Pulmonary artery endothelial cell (primary cell): Measurements from ENCODE around the gene ARHGAP30. TPM values are rescaled to one million over a fixed set of nuclear protein-coding genes. Genes with fewer than 3 reads are reported as not detected.
"Not testable (repeated sequence)": the region's sequence is repeated elsewhere in the genome, so short reads cannot be mapped to it uniquely, and the experiment has no call there.

ENCODE experiments used
- DNase-seq: peaks from one replicate; pipeline ENCODE4 v3.0.0-alpha.2; 2011; ENCODE audit warnings: low read depth, low spot score
- total RNA-seq: library from RNA; depleted of rRNA; stranded (reverse); fragments of >200 nt; gene quantifications from 2 replicates; pipeline ENCODE4 v1.2.3, GENCODE V29; 2014

The ARHGAP30 gene
- total RNA-seq, 1 donor from 2014 or later: not detected

DNA sequence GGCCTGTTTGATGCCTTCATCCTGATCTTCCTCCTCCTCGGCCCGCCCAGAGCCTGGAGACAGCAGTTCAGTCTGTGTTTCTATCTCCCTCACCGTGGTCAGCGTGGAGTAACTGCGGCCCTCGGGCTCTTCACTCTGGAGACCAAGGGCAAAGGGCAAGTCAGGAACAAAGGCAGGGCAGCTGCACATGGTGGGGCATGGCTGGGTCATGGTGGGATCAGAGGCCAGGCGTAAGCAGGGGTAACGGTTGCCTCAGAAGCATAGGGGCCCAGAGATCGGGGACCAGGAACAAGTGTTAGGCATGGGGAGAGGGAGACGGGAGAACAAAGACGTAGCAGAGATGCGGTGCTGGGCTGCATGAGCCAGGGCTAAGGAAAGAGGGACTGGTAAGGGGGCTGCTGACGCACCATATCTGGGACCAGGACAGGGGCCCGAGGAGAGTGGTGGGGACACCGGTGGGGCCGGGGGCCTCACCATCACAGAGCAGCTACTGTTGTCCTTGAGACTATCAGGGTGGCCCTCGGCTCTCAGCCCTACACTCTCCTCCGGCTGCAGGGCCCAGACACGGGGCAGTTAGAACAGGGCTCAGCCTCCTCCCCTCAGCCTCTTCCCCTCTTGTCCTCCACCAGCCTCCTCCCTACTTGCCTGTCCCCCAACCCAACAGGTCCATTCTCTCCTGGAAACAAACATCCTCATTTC, 3.2 kb upstream of the ARHGAP30 start:
- no peak for DNase-seq

DNA sequence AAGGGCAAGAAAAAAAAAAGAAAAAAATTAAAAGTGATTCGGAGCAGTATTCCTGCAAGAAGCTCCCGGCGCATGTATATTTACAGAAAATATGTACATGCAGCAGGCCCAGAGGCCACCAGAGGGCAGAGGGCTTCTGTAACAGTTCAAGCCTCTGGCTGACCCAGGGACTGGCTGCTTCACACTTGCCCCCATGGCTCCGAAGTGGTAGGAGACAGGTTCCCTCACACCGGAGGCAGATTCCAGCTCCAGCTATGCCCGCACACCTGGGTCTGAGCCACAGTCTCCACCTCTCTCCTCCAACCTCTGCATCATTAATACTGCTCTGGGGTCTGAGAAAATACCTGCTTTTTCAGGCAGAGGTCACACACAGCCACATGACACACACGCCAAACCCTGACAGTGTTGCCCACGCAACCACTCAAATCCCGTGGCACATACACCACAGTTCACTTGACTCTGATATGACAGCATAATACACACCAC, 2.2 kb upstream of the ARHGAP30 start:
- no peak for DNase-seq

DNA sequence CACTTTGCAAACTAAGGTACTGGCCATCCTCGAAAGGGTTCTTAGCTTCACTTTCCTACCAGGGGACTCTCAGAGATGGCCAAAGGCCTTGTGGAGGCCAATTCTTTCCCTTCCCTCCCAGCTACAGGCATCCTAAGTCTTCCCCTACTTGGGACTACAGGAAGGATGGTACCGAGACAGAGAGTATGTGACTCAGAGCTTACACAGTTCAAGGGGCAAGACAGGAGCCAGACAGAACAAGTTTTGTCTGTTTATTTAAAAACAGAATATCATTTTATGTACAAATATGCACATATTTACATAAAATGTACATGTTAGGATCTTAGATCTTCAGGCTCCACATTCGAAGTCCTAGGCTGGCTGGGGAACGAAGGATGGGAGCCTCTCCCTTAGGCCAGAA, 1.1 kb upstream of the ARHGAP30 start:
- DNase-seq: no peak

DNA sequence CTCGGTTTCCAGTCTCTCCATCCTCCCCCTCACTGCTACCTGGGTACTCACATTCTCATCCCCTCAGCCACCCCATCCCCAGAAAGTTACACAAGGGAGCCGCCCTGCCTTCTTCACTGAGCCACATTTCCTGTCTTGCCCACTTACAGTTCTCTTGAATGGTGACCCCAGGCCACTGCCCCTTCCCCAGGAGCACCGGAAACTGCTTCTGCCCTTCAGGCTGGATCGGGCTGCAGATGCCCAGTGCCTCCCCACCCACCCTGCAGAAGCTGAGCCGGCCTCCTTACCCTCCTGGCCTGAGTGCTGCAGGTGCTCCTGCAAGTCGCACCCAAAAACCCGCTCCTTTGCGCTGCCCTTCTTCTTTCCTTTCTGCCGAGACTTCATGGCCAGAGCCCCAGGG, 450 bp downstream of the ARHGAP30 start:
- DNase-seq: no peak

DNA sequence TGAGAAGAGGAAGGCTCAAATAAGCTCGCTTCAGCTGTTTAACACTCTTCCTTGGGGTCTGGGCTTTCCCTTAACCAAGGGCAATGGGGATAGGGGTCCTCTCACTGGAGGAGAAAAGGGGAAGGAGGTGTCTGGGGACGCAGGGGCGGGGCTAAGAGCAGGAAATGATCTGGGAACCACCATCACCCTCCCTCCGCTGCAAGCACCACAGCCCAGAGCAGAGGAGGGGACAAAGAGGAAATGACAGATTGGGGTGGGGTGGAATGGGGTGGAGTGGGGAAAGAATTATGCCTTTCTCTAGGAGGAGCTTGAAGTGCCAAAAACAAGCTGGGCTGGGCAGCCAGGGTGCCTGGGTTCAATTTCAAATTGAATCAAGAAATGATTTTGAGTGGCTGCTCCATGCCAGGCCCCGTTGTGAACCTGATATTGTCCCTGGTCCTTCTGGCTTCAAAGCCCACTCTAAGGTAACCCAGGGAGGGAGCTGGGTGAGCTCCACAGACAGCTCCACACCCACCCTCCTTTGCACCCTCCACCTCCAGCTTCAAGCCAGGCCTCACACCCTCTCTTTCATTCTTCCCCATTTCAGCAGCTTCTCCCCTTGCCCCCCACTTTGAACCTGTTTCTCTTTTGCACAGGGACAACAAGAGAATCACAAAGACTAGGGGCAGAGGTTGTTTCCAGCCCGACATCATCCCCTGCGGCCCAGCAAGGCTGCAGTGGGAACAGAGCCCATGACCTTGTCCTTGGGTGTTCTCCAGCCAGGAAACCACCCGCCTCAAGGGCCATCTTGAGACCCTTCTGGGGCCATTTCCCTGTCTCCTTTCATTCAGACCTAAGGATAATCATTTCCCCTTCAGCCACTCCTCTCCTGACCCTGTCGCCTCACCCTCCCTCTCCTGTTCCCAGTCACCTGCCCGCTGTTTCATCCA, 1.1 kb downstream of the ARHGAP30 start:
- no peak for DNase-seq

DNA sequence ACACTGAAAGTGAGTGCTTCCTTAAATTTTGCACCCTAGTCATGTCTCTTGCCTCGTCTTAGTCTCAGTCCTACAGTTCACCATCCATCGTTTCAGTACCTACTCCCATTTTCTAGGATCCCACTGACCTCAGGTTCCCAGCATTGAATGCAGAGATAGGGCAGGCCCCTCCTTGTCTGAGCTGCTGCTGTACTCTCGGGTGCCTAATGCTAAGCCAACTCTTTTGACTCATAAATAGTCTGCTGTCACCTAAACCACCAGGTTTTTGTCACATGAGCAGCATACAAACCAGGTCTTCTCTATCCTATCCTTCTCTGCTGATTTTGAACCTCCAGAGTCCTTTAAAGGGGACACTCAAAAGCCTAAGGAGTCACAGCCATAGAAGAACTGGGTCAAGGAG, 3.0 kb downstream of the ARHGAP30 start:
- no peak for DNase-seq

DNA sequence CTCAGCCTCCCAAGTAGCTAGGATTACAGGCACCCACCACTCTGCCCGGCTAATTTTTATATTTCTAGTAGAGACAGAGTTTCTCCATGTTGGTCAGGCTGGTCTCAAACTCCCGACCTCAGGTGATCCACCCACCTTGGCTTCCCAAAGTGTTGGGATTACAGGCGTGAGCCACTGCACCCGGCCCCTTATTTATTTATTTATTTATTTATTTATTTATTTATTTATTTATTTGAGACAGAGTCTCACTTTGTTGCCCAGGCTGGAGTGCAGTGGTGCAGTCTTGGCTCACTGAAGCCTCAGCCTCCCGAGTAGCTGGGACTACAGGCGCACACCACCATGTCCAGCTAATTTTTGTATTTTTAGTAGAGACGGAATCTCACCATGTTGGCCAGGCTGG, 4.0 kb downstream of the ARHGAP30 start:
- not testable (repeated sequence) for DNase-seq

DNA sequence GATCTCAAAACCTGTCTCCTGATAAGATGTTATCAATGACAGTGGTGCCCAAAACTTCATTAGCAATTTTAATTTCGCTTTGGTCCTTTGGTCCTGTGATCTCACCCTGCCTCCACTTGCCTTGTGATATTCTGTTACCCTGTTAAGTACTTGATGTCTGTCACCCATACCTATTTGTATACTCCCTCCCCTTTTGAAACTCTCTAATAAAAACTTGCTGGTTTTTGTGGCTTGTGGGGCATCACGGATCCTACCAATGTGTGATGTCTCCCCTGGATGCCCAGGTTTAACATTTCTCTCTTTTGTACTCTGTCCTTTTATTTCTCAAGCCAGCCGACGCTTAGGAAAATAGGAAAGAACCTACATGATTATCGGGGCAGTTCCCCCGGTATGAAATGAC, 5.8 kb downstream of the ARHGAP30 start:
- not testable (repeated sequence) for DNase-seq

DNA sequence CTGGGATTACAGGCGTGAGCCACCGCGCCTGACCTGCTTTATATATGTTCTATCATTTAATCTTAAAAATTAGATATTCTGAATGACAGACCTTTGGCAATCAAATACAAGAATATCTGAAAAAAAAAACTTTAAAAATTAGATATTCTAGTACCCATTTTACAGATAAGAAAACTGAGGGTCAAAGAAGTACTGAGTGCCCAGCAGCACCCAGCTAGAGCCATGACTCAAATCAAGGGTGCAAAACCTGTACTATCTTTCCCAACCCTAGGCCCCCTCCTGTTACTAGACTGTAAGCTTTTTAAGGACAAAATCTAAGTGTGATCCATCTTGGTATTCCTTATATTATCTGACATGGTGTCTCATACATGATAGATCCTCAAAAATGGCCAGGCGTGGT, 8.3 kb downstream of the ARHGAP30 start:
- DNase-seq: no peak

DNA sequence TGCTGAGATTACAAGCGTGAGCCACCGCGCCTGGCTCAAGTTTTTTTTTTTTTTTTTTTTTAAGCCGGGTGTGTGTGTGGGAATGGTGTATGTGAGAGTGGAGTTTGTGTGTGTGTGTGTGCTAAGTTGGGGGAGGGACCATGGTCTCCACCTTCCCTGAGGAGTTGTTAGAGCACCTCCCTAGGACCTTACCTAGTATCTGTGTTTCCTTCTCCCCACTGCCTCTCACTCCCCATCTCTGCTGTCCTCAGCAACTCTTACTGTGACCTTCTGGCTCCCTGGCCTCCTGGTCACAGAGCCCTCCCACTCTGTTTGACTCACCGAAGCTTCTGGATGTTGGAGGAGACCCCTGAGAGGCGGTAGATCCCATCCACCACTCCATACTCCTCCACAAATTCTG, 10.4 kb downstream of the ARHGAP30 start:
- no peak for DNase-seq

DNA sequence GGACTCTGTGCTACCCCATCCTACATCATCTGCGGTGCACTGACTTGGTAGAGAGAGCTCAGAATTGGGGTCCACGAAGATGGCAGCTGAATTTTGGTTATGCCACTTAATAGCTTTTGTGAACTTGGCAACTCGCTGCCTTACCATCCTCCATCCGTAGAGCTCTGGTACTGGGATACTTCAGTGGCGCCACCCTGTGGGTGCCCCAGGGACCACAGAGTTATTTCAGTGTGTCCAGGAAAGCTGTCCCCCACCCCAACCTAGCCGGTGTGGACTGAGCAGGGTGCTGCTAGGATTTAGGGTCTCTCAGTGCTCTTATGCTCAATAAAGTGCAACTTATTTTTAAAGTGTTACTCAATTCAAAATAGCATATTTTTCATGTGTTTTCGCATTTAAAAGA, 14.9 kb downstream of the ARHGAP30 start:
- no peak for DNase-seq

DNA sequence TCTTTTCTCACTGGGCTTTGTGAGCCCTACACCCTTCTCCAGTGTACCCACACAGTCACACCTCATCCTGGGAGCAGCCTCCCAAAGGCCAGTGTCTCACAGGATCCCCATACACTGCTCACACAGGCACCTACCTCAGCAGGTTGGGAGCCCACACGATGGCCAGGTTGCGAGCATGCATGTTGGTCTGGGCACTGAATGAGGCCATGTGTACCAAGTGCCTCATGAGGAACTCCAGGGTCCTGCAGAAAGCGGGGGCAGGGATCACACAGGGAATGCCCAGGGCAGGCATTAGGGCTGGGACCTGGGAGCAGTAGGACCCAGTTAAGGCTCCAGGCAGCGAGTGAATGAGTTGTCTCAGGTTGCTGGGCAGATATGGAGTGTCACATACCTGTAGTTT, 15.5 kb downstream of the ARHGAP30 start:
- no peak for DNase-seq

DNA sequence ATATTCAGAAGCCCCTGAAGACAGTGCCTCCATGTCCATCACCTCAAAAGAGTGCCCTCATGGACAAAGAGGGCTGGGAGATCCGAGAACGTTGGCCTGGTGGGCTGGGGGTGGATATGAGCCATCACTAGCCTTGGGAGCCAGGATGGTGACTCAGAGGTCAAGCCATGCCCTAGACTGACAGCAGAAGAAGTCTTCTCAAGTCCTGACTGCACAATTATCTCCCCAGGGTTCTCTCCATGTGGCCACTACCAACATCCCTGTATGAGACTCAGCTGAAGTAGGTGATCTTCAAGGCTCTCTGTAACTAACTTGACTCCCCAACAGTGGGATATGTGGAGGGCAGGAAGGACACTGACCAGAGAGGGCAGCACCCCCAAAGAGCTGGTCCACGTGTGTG, 16.8 kb downstream of the ARHGAP30 start:
- no peak for DNase-seq

DNA sequence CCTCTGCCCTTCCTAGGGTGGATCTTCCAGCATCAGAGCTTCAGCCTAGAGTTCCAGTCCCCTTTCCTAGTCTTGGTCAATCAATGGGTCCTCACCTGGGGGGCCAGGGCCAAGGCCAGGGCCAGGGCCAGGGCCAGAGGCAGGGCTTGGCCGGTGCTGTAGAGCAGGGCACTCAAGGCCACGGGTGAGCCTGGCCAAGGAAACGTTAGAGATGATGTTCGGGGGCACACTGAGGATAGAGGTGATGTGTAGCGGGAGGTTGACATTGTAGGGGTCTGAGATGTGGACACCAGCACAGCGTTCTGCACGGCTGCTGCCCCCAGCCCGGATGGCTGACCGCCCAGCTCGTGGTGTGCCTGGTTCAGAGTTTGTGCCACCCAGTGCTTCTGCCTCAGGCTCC, 18.5 kb downstream of the ARHGAP30 start:
- no peak for DNase-seq

DNA sequence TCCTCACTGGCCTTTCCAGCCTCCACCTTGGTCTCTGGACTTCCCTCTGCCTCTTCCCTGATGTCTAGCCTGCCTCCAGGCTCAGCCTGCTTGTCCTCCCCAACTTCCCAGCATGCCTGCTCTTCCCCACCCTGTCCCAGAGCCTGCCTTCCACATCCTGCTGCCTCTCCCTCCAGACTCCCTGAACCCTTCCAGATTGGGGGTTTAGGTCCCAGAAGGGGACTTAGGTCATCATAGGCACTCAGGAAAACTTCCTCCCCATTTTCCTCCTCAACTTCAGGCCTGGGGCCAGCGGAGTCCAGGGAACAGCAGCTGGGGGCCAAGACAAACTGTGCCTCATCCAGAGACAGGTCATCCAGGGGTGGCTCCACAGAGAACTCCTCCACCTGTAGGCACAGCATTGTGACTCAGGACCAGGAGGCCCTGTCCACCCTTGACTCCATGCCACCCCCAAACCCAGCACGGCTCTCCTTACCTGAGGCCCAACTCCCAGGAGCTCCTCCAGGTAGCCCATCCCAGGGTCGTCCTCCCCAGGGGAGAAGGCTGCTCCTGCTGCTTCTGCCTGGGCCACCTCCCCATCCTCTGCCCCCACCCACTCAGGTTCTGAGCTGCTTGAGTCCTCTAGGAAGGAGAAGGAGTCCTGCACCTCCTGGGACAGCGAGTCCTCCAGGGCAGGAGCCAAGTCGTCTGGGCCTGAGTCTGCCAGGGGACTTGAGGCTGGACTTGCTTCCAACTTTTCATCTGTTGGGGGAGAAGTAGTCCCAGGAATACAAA, 20.6 kb downstream of the ARHGAP30 start:
- no peak for DNase-seq

DNA sequence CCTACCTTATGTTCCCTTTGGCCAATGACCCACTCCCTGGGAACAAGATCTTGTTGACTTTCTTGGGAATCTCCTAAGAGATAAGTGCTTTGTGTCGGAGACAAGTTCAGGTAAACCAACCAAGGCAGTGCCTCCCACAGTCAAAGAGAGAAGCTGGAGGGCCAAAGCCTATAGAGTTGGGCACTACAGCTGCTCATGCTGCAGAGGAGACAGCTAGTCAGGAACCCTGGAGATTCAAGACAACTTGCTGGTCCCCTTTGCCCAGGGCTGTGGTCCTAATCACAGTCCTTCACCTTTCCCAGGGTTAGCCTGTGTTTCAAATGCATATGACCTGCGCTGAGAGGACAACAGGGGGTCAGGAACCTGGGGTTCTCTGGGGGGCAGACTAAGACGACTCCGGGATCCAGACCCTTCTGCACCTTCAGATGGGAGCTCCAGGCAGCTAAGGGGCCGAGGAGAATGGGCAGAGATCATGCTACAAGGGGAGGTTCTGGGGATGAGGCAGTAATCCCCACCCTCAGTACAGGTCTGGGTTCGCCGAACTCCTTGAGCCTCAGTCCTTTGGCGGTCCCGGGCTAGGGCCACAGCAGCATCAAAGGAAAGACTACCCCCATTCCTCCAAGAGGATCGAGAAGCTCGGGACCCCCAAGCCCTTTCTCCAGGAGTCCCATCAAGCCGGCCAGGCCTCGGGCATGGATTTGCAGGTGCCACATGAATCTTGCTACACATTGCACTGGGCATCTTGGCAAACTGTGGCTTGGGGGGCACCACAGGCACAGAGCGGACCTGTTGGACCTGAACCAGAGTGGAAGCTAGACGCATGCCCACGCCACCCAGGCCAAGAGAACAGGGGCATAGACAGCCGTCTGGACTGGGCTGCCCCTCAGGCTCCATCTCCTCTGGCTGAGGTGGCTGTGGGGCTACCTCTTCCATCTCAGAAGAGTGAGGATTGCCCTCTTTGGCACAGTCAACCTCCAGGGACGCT, 22.0 kb downstream of the ARHGAP30 start:
- no peak for DNase-seq

DNA sequence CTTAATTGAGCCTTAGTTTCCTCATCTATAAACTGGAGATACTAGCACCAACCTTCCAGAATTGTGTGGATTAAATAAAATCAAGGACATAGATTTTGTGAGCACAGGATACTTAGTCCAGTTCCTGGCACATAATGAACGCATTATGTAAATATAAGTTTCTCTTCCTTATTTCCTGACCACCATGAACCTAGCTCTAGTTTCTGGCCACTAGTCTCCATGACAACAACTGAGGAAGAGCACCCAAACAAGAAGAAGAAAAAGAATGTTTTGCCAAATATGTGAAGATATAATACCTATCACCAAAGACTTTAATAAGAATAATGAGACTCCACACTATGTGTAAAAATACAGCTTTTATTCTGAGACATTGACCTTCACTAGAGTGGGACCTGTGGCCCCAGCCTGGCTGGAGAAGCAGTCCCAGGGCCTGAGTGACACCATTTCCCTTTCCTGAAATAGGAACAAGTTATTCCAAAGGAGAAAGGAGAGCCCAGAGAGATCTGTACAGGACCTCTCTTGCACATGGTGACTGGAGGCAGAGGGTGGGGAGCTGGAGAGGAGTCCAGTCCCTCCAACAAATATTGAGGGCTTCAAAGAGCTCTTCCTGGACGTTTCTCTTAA, 23.0 kb downstream of the ARHGAP30 start:
- DNase-seq: no peak

DNA sequence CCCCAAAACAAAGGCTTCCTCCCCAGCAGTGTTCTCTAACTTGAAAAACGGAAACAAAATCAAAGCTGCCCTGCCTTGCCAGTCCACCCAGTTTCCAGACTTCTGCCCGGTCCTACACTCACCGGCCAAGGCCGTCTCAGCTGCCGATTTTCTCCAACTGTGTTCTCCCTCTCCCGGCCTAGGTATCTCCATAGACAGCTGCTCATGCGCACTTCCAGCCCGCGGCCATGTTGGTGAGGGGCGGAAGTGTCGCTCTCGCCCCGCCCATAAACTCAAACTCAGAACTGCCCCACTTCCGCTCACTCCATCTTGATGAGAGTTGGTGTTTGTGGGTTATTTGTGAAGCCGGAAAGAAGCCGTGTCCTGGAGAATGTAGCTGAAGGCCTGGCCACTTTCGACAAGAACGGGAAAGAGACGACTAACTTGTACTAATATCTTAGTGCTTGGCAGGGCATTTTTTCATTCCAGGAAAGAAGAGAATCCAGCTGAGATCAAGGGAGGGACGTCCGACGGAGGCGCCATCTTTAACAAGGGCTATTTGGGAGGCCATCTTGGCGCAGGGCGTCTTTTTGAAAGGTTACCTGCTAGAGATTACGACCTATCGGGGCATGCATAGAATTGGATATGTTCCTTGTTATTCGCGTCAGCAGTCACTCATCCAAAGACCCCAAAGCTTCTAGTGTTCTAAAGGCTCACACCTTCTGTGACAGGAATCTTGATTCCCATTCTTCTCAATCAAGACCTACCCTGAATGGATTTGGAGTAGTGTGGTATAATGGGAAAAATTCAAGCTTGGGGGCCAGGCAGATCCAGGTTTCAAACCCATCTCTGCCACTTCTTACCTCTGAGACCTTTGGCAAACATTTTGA, 23.7 kb downstream of the ARHGAP30 start, which contains the start of gene USF1:
USF1 (minus strand) TSS at position 242 of the 869 bp plus-strand sequence. CDS start 2,702 bp downstream, outside the sequence.
- peak; percentile 88 for DNase-seq
